HL-60/S4 treated with retinoic acid at 250 ng/mL for 4 days and 3 days (cell line): ENCODE results near the gene ABHD4.
"Not testable (repeated sequence)": the region's sequence is repeated elsewhere in the genome, so short reads cannot be mapped to it uniquely, and the experiment has no call there.

Experiments
- in situ Hi-C: fragments of 300-500 bp; cut with MboI; formaldehyde crosslinking; loops from 2 replicates; pipeline ENCODE4 v1.7.0; 2022; ENCODE audit warnings: low sequenced_read_pairs

ABHD4 gene

GRCh38 chr14:22587247-22587646 lies 10.9 kb upstream of the ABHD4 start:
- in situ Hi-C loops: no loop called here

- in situ Hi-C loops: not testable (repeated sequence)
Measured at GRCh38 chr14:22587677-22588422, 10.2 kb upstream of the ABHD4 start.

GRCh38 chr14:22588526-22589095 lies 9.5 kb upstream of the ABHD4 start:
- in situ Hi-C loops: no loop called here

DNA sequence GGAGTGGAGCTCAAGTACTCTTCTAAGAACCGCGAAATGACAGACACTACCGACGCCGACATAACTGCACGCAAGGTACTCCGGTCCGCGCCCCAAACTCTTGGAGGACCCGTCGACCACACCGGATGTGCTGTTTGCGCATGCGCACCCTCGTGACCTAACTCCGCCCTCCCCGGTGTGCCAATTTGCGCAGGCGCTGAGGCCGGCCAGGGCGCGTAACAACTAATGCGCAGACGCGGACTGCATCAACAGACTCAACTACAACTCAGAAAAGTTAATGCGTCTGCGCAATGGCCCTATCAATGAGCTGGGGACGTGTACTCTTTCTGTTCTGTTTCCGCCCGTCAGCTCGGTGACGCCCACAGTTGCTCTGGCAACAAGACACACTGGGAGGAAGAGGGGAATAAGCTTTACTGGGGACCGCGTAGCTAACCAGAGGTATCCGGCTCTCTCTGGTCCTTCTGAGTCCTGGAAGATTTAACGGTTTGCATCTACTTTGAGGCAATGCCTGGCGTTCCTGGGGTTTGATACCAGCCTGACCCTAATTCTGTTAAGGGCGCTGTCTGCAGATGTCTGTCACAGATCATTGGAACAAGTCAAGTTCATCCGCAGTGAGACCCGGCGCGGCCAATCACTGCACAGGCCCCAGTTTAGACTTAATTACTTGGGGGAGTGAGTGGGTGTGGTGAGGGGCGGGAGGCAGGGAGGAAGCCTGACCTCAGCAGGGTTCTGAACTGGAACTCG lies 8.8 kb upstream of the ABHD4 start, which contains the start of gene DAD1:
TSS of gene DAD1 (minus strand) at position 129 of the 744 bp plus-strand sequence. CDS start at position 62, 67 bp downstream.
- in situ Hi-C loops: no loop called here

- in situ Hi-C loops: no loop called here
Measured at GRCh38 chr14:22593189-22593588, 4.9 kb upstream of the ABHD4 start.

DNA sequence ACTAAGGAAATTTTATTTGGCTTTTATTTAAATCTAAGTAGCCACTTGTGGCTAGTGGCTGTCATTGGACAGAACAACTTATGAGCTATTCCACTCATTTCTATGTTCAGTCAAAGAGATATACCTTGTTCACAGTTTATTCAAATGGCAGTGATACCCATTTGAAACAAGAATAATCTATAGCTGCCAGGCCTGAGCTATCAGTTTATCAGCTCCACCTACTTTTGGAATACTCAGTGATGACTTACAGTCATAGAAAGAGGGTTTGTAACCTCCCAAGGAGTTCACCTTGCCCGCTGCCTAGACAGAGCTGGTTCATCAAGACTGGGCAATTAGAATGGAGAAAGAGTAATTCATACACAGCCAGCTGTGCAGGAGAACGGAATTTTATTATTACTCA lies 4.5 kb upstream of the ABHD4 start:
- in situ Hi-C loops: no loop called here

GRCh38 chr14:22594156-22594716 lies 3.9 kb upstream of the ABHD4 start:
- in situ Hi-C loops: no loop called here

DNA sequence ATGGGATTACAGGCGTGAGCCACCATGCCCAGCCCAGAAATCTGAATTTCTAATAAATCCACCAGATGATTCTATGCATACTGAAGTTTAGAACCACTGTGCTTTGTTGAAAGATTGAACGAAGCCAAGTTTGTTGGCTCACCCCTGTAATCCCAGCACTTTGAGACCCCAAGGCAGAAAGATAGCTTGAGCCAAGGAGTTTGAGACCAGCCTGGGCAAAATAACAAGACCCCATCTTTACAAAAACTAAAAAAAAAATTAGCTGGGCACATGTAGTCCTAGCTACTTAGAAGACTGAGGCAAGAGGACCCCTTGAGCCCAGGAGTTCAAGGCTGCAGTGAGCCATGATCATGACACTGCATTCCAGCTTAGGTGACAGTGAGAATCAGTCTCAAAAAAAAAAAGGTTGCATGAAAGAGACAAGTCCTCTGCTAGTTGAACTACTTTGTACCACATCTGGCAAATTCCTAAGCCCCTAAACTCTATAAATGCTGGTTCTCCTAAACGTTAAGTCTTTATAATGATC lies 1.7 kb upstream of the ABHD4 start:
- in situ Hi-C loops: no loop called here

GRCh38 chr14:22597265-22597664 lies 835 bp upstream of the ABHD4 start:
- in situ Hi-C loops: no loop called here

DNA sequence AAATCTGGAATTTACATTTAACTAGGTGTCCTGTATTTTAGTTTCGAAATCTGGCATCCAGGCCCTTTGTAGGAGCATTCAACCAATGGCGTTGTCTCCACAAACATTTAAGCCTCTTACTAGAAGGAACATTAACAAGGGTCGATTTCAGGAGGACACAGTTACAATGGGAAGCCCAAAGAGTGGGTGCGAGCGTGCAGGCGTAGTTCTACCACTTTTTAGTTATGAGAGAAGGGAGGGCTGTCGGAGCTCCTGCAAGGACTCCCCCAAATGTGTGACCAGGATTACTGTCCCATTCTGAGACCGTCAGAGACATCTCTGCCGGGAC lies 365 bp upstream of the ABHD4 start:
- in situ Hi-C loops: no loop called here

- in situ Hi-C loops: no loop called here
Measured at GRCh38 chr14:22598896-22599244, 770 bp downstream of the ABHD4 start.

DNA sequence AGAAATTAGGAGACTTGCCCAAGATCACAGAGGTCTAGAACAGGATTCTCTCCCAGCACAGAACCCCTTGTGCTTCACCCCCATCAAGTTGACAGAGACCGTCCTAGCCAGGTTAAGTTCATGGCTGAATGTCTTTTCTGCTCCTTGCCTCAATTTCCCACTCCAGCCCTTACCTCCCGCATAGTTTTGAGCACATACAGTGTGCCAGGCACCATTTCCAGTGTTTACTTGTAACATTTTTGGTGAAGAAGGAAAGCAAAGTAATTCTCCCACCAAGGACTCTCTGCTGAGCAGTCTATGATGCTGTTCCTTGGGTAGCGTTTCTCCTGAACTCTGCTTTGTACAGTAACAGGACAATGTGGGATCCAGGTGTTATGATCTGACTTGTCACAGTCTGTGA lies 1.2 kb downstream of the ABHD4 start:
- in situ Hi-C loops: no loop called here

GRCh38 chr14:22600027-22600426 lies 1.9 kb downstream of the ABHD4 start:
- in situ Hi-C loops: no loop called here

DNA sequence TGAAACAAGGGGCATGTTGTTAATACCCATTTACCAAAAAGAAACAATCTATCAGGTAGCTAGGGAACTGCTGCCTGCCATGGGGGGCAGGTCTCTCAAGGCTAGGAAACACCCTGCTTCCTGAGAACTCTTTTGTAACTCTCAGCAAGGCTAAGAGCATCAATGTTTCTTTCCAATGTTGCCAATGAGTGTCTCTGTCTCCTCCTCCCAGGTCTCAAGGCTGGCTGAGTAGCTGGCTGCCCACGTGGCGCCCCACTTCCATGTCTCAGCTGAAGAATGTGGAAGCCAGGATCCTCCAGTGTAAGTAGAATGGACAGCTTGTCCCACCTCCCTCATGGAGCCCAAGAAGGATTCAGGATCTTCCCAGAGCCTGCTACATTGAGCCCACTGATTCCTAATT lies 3.4 kb downstream of the ABHD4 start:
- in situ Hi-C loops: no loop called here

- in situ Hi-C loops: no loop called here
Measured at GRCh38 chr14:22601996-22602395, 3.9 kb downstream of the ABHD4 start.

- in situ Hi-C loops: no loop called here
Measured at GRCh38 chr14:22602862-22603261, 4.8 kb downstream of the ABHD4 start.

GRCh38 chr14:22606380-22606779 lies 8.3 kb downstream of the ABHD4 start:
- in situ Hi-C loops: no loop called here

GRCh38 chr14:22607291-22607690 lies 9.2 kb downstream of the ABHD4 start:
- in situ Hi-C loops: no loop called here

GRCh38 chr14:22610931-22611330 lies 12.8 kb downstream of the ABHD4 start:
- in situ Hi-C loops: no loop called here

GRCh38 chr14:22613106-22613695 lies 15.1 kb downstream of the ABHD4 start:
- in situ Hi-C loops: no loop called here

GRCh38 chr14:22613736-22614239 lies 15.7 kb downstream of the ABHD4 start:
- in situ Hi-C loops: no loop called here
